Measurements from ENCODE around the gene STK10.

- TF ChIP-seq ELF4 (IDR thresholded peaks at IDR 0.05): no peak
- no peak for TF ChIP-seq FOXM1 (IDR thresholded peaks at IDR 0.05; ENCODE audit: borderline replicate concordance)
- TF ChIP-seq FOXK2 (IDR thresholded peaks at IDR 0.05): no peak
These were observed 29.0 kb downstream of the STK10 start for GRCh38 chr5:172159016-172159415.
